HG03159 (cell line): ENCODE data around the gene RNF212B.
"Not testable (repeated sequence)": the region's sequence is repeated elsewhere in the genome, so short reads cannot be mapped to it uniquely, and the experiment has no call there.

Experiments used
- ATAC-seq: cut with Tn5 transposase; IDR thresholded peaks from one replicate; pipeline ENCODE4 v1.9.1; 2021; ENCODE audit warnings: mild to moderate bottlenecking, moderate library complexity; ENCODE audit not compliant: unreplicated experiment

Gene RNF212B

DNA sequence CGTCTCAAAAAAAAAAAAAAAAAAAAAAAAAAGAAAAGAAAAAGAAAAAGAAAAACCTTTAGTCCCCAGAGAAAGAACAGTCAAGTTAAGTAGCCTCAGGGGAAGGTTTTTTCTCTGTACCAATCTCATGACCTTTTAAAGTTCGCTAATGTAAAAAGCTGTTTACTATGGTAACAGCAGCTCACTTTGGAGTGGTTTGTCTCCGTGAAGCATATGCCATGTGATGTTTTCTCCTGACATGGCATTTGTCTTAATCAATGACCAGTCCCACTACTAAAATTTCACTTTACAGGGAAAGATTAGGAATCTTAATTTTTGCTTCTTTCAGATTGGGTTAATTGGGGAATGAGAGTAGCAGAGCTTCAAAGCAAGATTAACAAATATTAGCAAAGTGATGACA is 4.3 kb downstream of the RNF212B start:
- no peak for ATAC-seq

- ATAC-seq = no peak
These were observed 5.3 kb downstream of the RNF212B start for GRCh38 chr14:23243066-23243465.

DNA sequence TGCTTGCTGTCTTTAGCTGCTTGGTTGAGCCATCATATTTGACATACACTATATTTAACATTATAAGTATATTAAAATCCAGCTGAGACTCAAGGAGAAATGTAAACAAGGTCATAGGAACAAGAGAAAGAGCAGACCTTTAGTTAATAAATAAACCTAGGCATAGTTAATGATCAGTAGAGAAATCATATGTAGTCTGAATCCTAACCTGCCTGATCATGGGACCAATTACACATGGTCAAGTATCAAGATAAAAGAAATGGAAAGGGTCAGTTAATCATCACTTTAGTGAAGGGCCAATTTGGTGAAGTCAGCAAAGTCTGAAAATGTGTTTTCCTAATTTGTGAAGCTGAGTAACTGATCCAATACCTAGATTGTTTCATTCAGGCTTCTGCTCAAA is 7.5 kb downstream of the RNF212B start:
- ATAC-seq = no peak

- ATAC-seq = no peak
These were observed 10.9 kb downstream of the RNF212B start for GRCh38 chr14:23248601-23249000.

DNA sequence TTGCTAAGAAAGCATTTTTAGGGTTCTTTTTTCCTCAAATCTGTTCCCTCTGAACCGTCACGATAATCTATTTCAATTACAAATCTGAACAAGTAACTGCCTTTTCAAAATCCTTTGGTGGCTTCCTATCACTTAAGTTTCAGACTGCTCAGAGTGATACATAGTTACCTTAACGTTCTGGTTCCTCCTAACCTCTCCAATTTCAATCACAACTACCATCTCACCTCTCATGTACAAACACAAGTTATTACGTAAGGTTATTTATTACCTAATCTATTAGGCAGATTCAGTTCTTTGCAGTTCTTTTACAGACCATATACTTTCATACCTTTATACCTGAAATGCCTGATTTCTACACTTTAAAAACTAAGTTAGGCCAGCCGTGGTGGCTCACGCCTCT is 12.1 kb downstream of the RNF212B start:
- no peak for ATAC-seq

DNA sequence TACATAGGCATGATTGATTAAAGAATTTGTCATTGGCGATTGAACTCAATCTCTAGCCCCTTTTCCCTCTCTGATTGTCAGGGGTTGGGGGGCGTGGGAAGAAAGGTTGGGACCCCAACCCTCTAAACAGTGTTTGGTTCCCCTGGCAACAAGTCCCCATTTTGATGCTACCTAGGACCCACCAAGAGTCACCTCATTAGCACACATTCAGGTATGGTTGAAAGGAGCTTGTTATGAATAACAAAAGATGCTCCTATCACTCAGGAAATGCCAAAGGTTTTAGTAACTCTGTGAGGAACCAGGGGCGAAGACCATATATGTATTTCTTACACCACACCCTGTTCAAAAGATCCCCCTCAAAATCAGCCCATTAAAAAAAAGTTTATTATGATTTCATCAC is 14.3 kb downstream of the RNF212B start:
- no peak for ATAC-seq

- no peak for ATAC-seq
These were observed 14.9 kb downstream of the RNF212B start for GRCh38 chr14:23252420-23253333.

DNA sequence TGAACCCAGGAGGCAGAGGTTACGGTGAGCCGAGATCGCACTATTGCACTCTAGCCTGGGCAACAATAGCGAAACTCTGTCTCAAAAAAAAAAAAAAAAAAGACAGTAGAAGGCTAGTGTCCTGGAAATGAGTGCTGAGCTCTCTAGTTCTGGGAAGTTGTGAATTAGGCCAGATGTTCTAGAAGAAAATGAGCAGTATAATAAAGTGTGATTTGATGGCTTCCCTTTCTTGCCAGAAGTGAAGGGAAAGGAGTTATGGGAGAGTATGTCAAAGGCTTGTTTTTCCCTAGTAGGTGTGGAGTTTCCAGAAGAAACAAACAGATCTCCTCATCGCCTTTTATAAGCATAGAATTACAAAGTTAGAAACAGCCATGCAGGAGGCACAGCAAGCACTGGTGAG is 20.5 kb downstream of the RNF212B start:
- no peak for ATAC-seq

- ATAC-seq = no peak
These were observed 21.7 kb downstream of the RNF212B start for GRCh38 chr14:23259426-23259825.

GRCh38 chr14:23260849-23261248 is 23.1 kb downstream of the RNF212B start:
- not testable (repeated sequence) for ATAC-seq

DNA sequence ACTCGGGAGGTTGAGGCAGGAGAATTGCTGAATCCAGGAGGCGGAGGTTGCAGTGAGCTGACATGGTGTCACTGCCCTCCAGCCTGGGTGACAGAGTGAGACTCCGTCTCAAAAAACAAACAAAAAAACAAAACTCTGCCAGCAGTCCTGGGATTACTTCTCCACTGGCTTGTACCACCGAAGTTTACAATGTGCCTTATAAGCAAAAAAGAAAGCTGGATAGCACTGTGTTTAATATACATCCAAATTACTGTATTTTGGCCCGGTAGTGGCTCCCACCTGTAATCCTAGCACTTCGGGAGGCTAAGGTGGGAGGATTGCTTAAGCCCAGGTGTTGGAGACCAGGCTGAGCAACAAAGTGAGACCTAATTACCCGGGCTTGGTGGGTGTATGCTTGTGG is 31.5 kb downstream of the RNF212B start:
- no peak for ATAC-seq

DNA sequence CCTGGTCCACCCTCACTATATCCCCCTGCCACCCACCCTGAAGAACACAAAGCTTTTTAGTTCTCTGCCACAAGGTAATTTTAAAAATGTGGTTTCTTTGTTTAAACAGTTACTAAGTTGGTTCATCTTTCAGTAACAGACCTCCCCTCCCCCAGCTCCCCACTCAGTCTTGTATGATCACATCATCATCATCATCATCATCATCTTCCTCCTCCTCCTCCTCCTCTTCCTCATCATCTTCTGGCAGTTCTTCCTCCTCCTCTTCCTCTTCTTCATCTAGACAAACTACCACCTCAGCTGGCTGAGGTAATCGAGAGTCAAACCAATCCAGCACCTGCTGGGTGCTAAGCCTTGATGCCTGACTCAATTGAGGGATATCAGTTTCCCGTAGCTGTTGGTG is 37.7 kb downstream of the RNF212B start:
- no peak for ATAC-seq

GRCh38 chr14:23277189-23277588 is 39.5 kb downstream of the RNF212B start:
- no peak for ATAC-seq

DNA sequence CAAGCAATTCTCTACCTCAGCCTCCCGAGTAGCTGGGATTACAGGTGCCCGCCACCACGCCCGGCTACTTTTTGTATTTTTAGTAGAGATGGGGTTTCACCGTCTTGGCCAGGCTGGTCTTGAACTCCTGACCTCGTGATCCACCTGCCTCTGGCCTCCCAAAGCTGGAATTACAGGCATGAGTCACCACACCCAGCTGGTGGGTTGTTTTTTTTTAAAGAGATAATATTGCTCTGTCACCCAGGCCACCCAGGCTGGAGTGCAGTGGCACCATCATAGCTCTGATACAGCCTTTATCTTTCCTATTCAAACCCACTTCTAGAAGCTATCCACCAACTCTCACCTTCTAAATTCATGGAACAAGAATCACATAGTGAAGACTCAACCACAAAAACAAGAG is 40.2 kb downstream of the RNF212B start:
- ATAC-seq = not testable (repeated sequence)

- no peak for ATAC-seq
These were observed 43.5 kb downstream of the RNF212B start for GRCh38 chr14:23281247-23281646.

- no peak for ATAC-seq
These were observed 47.2 kb downstream of the RNF212B start for GRCh38 chr14:23284654-23285529.

- peak; percentile 23 for ATAC-seq
These were observed 47.8 kb downstream of the RNF212B start for GRCh38 chr14:23285530-23286019.

DNA sequence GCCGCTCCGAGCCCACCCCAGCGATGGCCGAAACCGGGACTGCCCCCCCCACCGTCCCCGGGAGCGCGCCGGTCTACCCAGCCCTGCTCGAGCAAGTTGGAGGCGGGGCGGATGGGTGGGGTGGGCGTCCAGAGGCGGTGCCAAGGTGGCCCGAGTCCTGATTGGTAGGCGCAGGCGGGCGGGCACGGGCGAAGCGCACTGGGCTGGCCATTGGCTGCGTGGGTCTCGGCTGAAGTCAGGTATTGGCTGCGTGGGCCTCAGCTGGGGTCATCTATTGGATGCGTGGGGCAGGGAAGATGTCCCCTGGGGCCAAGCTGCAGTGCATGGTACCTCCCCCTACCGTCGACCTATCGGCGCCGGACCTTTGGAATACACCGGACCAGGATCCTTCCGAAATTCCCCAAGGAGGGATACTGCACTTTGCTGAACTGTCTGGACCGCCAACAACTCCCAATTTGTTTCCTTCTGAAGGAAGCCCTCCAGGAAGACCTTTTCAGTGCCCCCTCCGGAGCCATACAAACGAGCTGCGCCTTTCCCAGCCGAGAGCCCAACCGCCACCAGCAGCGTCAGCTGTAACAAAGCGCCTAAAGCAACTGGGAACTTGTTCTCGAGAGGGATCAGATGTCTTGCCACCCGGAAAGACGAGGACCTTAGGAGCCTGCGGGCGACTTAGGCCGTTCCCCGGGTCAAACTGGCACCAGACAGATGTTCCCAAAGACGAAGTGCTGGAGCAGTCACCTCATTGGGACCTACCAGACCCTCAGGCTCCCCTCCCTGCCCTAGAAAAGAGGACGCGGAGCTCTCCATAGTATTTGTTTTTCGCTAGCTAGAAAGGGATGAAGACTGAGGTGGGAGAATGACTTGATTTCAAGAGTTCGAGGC is 48.5 kb downstream of the RNF212B start, which contains the start of gene HOMEZ:
TSS of gene HOMEZ (minus strand) at position 113 of the 882 bp plus-strand sequence. CDS start 180 bp downstream, outside the sequence.
- peak; percentile 97 for ATAC-seq

DNA sequence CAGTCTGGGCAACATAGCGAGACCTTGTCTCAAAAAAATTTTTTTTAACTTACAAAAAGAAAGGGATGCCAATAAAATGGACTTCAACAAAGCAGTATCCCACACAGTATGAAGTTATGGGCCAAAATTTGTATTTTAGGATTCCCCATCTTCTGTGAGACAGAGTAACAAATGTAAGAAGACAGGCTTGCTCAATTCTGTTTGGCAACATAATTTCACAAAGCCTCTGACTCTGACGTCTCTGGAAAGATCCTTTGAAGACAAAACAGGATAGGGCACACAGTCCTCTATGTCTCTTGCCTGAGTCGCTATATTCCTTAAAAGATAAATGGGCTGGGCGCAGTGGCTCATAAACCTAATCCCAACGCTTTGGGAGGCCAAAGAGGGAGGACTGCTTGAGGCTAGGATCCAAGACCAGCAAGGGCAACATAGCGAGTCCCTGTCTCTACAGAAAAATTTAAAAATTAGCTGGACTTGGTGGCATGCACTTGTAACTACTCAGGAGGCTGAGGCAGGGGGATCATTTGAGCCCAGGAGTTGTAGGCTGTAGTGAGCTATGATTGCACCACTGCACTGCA is 49.3 kb downstream of the RNF212B start:
- no peak for ATAC-seq
